HG03378 (cell line): ENCODE data around the gene LPCAT3.

Experiments used
- ATAC-seq: cut with Tn5 transposase; IDR thresholded peaks from one replicate; pipeline ENCODE4 v1.9.1; 2021; ENCODE audit warnings: mild to moderate bottlenecking, moderate library complexity; ENCODE audit not compliant: unreplicated experiment

The LPCAT3 gene

DNA sequence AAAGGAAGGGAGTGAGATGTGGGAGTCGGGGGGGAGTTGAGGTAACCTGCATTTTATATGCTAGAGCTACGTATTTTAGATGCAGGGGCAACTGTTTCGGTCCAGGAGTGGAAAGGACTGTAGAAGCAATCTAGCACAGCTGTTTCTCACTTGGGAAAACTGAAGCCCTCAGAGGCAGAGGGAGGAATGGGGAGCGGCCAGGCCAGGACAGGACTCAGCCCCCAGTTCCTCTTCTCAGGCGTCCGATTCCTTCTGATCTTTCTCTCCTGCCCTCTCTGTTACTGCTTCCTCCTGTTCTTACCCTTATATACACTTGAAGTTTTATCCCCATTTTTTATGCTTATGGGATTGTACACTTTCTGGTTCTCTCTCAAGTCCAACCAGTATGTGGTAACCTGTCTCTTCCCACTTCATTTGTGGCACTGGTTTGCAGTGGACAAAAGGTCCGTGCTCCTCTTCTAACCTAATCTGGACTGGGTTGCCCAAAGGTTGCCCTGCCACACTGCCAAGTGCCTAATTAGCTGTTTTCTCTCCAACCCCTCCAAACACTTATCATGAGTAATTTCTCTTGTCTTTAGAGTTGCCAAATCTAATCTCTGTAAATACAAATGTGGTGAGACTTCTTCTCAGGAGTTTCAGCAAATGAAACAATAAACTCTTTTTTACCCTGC lies 16.2 kb downstream of the LPCAT3 start:
- ATAC-seq, result no peak

- no peak for ATAC-seq
These were observed 19.4 kb downstream of the LPCAT3 start for GRCh38 chr12:6998715-6999451.

- ATAC-seq, result no peak
These were observed 22.2 kb downstream of the LPCAT3 start for GRCh38 chr12:6996040-6996441.

DNA sequence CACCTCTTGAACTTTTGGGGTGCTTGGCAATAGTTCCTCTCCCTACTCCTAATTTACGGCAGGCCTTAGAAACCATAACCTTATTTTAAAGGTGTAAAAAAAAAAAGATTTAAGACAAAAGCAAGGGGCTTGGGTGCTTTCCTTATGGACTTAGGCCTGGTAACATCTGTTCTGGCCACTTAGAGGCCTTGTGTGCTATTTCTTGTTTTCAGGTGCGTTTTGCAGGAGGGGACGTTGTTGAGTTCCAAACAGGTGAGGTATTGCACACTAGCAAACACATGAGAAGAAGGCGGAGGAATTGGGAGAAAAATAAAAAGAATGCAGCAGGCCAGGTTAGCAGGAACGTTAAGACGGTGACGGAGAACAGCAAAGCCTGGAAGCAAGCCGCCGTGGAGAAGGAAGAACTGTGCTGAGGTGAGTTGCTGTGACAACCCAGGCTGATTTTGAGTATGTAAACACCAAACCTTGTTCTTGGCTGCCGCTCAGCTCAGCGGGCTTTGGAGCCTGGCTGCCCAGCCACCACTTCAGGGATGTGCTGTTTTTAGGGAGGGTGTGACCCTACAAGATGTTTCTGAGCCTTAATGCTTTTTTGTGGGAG lies 30.2 kb downstream of the LPCAT3 start:
- ATAC-seq, result no peak

- ATAC-seq, result no peak
These were observed 35.7 kb downstream of the LPCAT3 start for GRCh38 chr12:6982532-6982931.

GRCh38 chr12:6981152-6982052 lies 36.9 kb downstream of the LPCAT3 start:
- no peak for ATAC-seq

DNA sequence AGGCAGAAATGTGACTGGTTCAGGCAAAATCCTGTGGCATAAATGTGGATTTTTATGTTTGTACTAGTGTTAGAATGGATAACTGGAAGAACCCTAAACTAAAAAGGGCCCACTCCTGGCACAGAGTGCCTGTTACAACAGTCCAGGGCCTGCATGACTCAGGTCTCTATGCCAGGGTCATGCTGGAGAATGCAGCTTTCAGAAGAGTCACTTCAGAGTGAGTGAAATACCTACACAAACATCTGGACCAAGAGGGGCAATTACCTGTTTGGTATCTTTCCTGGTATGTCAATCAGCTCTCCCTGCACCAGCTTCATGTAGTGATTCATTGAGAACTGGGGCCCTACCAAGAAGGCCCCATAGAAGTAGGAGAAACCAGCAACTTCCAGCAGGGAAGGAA lies 37.5 kb downstream of the LPCAT3 start:
- no peak for ATAC-seq

DNA sequence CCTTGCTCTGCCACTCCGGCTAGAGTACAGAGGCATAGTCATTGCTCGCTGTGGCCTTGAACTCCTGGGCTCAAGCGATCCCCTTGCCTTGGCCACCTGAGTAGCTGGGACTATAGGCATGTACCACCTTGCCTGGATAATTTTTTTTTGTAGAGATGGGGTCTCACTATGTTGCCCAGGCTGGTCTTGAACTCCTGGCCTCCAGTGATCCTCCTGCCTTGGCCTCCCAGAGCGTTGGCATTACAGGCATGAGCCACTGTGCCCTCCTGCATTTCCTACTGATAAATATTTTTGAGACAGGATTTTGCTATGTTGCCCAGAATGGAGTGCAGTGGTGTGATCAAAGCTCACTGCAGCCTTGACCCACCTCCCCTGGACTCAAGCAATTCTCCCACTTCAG lies 38.2 kb downstream of the LPCAT3 start:
- ATAC-seq, result no peak

GRCh38 chr12:6979453-6979852 lies 38.8 kb downstream of the LPCAT3 start:
- ATAC-seq, result no peak

GRCh38 chr12:6979021-6979420 lies 39.3 kb downstream of the LPCAT3 start:
- ATAC-seq, result no peak

GRCh38 chr12:6978611-6979011 lies 39.7 kb downstream of the LPCAT3 start:
- ATAC-seq, result no peak

DNA sequence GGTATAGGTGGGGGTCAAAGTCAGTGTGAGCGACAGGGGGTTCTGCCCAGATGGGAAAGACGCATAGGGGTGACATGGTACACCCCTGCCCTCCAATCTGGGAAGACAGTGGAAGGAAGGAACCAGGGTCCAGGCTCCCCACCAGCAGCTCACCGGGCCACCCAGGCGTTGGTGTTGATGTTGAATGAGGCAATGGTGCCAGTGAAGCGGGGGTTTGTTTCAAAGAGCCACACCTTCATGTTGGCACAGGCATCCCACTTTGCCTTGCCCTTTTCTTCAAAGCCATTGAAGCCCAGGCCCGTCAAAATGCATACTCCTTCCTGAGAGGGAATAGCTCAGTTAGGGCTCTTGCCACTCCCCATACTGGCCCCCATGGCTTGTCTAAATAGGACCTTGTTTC lies 40.1 kb downstream of the LPCAT3 start:
- no peak for ATAC-seq

DNA sequence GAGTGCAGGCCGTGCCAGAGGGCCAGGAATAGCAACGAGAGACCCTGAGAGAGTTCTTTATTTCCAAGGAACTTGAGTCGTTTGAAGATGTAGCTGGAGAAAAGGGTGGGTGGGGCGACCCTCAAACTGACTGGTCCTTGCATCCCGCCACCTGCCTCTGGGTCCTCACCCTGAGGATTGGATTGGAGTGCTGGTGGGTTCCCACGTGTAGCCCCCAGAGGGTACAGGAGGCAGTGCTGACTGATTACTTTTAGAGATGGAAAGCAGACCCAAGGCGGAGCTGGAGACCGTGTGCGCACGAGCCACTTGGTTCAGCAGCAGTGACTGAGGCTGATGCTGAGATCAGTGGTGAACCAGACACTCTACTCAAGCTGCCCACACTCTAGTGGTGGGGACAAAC lies 40.6 kb downstream of the LPCAT3 start:
- ATAC-seq, result no peak

DNA sequence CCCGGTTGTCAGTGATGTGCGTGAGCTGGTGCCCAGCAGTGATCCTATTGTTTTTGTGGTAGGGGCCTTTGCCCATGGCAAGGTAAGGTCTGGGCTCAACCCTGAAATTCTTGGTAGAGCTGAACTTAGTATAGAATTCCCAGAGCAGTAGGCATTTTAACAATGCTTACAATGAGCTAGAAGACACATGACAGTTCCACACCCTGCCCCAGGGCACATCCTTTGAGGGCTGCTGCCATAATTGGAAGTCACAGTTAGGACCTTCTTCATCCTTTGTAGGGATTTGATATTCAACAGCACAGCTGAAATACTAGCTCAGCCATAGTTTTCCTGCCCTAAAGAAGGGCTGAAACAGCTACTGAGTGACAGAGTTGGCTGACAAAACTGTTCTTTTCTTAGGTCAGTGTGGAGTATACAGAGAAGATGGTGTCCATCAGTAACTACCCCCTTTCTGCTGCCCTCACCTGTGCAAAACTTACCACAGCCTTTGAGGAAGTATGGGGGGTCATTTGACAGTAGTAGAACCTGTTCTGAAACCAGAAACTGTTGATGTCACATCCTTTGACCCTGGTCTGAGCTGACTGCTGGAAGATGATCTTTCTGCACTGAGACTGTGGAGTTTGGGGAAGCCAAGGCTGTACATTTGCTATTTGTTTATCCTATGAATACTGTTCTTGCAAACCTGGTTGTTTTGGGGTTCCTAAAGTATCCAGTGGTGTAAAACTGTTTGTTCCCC lies 42.8 kb downstream of the LPCAT3 start:
- no peak for ATAC-seq

DNA sequence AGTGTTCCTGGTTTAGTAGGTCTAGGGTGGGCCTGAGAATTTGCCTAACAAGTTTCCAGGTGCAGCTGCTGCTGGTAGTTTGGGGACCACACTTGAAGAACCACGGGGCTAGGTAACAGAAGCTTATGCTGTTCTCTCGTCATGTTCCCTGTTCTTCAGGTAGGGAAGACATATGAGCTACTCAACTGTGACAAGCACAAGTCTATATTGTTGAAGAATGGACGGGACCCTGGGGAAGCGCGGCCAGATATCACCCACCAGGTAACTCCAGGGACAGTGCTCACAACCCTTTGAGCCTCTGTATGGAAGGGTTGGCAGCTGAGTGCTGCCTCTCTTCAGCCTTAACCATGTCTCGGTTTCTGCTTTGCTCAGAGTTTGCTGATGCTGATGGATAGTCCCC lies 44.1 kb downstream of the LPCAT3 start:
- ATAC-seq, result no peak

- no peak for ATAC-seq
These were observed 48.2 kb downstream of the LPCAT3 start for GRCh38 chr12:6970096-6970527.

GRCh38 chr12:6968426-6968825 lies 49.9 kb downstream of the LPCAT3 start:
- no peak for ATAC-seq

DNA sequence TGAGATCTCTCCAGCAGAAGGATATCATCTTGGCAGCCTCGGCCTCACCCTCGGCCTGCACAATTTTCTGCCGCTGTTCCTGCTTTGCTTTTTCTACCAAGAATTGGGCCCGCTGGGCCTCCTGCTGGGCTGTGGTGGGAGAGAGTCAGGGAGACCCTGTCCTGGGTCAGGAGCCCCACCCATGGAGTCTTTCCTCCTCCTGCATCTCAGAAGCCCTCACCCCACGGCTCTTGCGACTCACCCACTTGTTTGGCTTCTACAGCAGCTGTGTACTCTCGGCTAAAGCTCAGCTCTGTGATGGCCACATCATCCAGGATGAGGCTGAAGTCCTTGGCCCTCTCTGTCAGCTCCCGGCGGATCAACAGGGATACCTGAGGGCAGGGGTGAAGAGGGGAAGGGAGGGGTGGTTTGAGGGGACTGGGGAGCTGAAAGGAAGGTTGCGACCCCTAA lies 50.6 kb downstream of the LPCAT3 start:
- ATAC-seq, result no peak

- ATAC-seq, result no peak
These were observed 51.9 kb downstream of the LPCAT3 start for GRCh38 chr12:6966351-6966750.

GRCh38 chr12:6965714-6966113 lies 52.6 kb downstream of the LPCAT3 start:
- ATAC-seq, result no peak
